ENCODE results near the gene ADCY3.
"Not testable (repeated sequence)": the region's sequence is repeated elsewhere in the genome, so short reads cannot be mapped to it uniquely, and the experiment has no call there.

The ADCY3 gene

DNA sequence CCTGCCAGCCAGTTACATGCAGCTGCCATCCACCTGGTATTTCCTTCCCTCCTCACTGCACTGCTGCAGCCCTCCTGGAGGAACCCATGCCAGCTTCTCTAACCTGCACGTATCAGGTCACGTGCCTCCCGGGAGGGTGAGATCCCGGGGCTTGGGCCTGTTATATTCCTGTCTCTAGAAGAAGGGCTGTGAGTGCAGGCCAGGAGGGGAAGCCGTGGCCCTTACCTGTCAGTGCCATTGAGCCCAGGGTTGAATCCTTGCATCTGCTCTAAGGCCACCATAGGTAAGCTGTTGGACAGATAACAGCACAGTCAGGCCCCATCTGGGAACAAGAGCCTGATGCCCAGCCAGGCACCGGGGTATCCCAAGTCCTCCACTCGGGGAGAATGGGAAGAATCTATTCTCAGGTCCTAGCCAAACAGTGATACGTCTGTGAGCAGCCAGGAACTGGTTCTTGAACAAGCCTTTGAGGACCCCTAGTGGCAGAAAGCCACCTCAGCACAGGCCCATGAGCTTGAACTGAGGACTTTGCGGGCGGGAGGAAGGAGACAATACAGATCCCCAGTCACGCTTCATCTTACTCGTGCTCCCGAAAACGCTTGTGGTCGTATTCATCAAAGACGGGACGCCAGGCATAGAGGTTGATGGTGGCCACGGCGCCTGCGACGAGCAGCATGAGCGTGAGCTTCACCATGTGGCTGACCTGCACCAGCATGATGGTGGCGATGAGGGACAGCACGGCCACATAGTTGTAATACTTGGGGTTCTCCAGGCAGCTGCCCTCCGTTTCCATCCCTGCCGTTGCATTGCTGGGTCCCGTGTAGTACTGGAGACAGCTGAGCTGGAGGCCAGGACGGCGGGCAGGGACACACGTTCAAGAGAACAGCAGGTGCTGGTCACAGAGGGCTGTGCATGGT is 92.5 kb downstream of the ADCY3 start:
- peak; percentile 80 for DNase-seq

DNA sequence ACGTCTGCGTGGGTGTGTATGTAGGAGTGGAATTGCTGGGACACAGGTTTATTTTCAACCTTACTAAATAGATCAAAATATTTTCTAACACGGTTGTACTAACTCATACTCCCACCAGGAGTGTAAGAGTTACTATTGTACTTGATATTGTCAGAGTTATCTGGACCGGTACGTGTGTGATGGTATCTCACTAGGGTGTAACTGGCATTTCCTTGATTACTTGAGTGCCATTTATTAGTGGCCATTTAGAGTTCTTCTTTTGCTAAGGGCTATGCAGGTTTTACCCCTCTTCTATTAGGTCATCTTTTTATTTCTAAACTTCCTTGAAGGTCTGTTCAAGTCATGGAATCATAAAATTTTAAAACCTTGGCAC is 93.3 kb downstream of the ADCY3 start:
- DNase-seq, result no peak

DNA sequence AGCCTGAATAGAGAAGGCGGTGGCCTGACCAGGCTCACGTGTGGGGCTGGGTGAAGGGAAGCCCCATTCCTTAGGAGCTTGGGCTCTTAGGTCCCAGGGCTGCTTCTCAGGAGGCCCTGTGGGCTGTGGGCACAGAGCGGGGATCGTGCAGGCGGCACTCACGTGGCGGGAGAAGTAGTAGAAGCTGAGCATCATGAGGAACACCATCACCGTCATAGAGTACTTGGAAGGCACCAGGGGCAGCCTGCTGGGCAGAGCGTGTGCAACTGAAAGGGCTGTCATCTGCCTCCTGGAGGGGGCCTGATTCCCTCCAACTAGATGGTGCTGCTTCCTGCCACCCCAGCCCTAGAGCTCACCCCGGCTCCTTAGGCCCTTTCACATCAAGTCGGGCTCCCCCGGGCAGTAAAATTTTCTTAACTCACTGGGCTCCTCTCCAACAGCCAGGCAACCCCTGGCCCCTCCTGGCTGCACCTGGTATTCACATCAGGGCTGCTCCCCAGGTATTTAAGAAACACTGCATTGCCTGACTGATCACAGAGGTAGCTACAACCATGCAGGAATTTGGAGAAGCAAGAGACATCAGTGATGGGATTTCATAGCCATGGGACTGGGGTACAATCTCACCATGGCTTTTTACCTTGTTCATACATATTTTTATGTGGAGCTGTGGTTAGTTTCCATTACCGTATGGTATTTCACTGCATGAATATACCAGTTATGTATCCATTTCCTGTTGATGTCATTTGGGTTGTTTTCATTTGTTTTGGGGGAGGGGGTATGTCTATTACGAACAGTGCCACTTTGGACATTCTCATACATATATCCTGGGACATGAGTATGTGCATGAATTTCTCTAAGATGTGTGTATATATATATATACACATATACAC is 93.9 kb downstream of the ADCY3 start:
- no peak for DNase-seq

DNA sequence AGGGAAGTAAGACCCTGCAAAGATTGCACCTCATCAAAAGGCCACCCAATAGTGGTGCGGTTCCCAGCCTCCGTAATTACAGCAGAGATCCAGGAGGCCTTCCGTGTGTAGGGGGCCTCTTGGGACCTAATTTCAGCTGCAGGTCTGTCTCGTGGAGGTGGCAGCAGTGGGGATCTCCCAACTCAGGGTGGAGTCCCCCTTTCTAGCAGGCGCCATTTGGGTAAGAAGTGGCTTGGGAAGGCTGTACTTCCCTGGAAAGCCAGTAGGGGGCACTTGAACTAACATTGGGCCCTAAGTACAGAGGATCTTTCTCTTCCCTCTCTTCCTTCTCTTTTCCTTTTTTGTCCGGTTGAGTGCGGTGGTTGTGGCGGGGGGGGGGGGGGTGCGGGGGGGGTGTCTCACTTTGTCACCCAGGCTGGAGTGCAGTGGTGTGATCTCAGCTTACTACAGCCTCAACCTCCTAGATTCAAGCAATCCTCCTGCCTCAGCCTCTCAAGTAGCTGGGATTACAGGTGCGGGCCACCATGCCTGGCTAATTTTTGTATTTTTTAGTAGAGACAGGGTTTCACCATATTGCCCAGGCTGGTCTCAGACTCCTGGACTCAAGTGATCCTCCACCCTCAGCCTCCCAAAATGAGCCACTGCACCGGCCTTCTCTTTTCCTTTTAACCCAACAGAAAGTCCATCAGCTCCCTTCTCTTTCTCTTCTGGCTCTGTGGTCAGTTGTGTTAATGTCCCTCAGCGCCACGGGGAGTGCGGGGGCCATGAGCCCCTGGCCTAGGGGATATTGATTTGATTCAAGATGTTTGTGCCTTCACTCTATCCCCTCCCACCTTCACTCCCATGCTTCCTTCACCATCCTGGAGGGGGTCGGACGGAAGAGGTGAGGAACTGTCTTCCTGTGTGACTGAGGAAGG is 94.8 kb downstream of the ADCY3 start:
- DNase-seq, result no peak

DNA sequence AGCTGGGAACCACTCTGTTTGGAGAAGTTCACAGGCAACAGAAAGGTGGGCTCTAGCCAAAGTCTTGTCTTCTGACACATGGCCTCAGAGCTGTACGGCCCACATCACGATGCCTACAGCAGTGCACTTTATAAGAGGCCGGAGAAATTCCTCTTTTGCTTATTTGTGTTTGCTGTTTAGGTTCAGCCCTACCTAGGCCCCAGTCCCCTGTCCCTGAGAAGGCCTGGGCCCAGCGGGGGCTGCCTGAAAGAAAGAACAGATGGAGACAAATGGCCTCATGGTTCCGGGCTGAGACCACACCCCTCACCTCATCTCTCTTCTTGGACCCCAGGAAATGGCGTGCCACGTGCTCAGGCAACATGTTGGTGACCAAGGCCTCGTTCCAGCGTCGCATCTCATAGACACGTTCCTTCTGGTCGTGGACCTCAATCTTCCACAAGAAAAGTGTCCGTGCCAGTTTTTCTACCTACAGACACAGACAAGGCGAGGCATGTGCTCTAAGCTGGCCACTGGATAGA is 95.9 kb downstream of the ADCY3 start:
- DNase-seq, result no peak

DNA sequence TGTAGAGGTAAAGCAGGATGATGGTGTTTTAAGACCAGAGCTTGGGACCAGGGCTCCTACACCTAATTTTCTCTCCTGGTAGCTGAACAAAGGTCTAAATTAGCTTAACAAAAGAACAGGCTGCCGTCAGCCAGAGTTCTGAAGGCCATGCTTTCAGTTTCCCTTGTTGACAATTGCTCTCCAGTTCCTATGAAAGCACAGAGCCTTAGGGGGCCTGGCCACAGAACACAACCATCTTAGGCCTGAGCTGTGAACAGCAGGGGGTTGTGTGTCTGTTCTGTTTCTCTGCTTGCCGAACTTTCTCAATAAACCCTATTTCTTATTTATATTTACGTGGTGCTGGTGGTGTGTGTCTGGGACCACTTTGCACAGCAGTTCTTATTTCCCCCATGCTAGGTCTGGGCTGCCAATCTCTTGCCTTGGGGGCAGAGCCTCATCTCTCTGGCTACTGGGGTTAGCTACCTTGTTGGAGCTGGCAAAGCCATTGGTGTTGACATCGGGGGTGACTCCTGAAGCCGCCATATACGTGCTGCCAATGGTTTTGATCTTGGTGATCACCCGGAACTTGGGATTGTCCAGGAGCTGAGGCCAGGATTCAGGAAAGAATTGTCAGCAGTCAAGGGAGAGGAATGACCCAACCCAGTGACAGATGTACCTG is 97.9 kb downstream of the ADCY3 start:
- no peak for DNase-seq

DNA sequence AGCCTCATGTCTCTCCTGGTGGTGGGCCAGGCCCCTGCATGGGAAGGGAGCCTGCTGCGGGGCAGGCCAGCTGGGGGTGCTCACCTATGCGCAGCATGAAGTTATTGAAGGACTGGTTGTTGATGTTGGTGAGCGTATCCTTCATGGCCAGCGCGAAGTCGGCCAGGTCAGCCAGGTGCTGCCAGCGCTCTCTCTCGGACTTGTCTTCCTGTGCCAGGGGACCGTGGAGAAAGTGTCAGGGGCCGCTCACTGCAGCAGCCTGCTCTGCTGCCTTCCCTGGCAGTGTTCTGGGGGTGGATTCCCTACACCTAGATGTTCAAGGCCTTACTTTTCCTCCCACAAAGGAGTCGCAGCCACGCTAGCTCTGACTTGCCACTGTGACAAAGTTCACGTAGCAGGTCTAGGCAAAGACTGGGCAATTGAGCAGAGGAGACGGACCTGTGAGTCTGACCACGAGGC is 98.6 kb downstream of the ADCY3 start:
- DNase-seq, result no peak

DNA sequence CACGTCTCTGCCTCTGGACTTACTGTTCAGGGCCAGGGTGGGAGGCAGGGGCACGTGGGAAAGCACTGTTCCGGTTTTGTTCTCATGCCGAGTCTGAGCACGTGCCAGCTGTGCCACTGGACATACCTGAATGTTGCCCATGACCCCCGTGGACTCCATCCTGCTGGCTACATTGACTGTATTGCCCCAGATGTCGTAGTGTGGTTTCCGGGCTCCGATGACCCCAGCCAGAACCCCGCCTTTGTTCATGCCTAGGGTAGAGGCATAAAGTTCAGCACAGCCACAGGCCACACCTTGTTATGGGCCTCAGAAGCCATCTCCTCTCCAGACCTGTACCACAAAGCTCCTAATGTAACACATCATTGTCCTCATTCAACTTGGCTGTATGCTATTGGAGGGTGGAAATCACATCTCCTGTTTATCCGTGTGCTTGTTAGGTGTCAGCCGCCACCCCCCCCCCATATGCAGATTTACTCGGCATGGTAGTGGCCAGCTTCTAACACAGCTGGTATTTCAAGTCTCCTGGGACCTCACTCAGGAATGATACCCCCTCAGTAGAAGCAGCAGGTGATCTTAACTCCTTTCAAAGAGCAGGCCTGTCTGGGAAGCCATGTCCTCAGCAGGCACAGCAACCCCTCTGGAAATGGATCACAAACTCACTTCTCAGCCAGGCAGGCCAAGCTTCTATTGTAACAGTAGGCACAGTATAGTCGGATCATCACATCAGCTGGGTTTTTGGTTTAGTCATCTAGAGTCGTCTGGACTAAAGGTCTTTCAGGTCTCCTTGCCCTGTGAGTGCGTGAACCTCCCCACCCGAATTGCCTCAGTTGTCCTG is 99.2 kb downstream of the ADCY3 start:
- DNase-seq, result no peak

DNA sequence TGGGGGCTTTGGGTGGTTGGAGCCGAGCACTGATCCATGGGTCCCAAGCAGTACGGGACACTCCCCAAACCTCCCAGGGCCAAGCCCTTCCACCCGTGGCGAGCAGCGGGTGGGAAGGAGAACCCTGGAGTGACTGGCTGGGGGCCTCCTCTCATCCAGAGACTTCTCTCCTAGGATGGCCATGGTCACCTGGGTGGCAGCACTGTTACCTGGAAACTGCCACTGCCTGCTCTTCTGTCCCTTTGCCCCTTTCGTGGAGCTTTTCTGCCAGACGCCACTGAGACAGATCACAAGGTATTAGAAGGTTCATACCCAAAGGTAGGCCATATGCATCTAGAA is 99.9 kb downstream of the ADCY3 start:
- DNase-seq, result no peak

DNA sequence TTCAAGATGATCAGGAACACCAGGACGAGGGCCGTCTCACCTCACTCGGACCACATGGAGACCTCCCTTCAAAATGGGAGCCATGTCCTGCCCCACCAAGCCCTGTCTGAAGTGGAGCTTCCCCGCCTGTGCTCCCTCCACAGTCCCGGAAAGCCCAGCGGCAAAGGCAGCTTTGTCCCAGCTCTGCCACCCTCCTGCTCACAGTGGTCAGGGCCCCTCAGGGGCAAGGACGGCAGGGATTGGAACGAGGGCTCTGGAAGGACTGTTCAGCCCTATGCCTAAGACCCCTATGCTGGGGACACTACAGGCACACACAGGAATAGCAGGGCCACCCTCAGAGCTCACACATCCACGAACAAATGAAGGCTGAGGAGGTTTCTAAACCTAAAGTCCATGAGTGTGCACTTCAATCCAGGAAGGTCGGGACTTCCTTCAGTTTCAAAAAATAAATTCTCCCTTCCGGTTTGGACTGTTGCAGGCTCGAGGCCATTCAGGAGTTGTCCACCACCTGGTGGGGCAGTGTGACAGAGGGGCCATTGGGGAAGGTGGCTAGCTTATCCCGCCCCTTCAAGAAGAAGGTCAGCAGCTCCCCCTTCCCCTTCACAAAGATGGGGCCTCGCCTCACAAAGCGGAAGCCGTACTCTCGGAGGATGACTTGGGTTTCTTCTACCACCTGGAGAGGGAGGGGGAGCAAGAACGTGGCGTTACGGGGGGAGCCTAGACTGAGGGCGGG is 100.4 kb downstream of the ADCY3 start:
- DNase-seq, result no peak

DNA sequence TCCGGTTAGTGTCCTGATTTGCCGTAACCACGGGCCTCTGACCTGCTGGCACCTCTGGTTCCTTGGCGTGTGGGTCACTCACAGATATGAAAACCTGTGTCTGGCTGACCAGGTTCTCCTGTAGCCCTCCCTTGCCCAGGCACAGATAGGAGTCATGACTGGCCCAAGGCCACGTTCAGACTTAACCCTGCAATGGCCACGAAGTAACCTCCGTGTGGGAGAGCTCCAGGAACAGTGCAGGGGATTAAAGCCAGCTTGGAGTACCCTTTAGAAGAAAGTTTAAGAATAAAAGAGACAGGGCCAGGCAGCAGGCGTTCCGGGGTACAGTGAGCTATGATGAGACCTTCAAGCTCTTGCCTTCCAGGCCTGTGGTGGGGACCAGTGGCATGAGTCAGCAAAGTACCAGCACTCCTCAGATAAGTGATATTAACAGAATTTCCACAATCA is 101.3 kb downstream of the ADCY3 start:
- no peak for DNase-seq

DNA sequence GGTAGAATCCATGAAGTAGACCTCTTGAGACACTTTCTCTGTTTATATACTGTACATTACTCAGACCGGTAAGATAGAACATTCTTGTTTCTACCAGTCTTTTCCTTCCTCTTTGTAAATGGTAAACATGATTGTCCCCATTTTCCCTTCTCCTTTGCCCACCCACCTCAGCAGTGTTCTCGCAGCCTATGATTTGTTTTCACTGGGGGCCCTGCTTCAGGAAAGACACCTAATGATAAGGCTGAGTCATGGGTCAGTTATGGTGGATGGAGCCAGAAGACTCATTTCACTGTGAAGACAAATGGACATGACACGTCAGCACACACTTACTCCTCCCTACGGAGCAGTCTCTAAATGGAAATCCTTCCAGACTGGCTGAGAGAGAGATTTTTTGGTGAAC is 103.2 kb downstream of the ADCY3 start:
- no peak for DNase-seq

DNA sequence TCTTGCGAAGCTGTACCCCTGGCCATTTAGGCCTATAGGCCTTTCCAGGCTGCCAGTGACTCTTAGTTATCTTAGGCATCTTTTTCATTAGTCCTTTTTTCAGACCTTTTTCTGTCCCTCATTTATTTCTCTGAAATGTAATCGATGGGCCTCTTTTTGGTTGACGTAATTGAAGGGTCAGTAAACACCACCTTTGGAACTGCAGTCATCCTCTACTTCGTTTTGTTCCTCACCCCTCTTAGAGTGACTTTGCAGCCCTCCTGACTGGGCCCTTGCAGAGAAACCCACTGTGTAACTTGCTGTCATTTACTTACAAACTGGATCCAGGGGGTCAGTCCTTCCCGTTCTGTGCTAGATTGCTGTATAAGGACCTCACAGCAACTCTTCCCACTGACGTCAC is 103.6 kb downstream of the ADCY3 start:
- DNase-seq, result no peak

DNA sequence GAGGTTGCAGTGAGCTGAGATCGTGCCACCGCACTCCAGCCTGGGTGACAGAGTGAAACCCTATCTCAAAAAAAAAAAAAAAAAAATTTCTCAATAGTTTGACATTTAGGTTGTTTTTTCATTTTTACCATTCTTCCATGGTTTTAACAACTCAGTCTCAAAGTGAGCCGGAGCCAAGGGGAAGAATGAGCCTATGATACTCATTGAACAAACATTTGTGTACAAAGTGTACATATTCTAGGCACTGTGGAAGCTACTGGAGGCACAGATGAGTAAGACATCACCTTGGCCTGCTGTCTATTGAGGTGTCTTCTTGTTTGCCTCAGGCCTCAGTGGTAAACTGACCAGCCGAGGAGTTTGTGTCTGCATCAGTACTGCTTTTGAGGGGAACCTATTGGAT is 104.9 kb downstream of the ADCY3 start:
- no peak for DNase-seq

DNA sequence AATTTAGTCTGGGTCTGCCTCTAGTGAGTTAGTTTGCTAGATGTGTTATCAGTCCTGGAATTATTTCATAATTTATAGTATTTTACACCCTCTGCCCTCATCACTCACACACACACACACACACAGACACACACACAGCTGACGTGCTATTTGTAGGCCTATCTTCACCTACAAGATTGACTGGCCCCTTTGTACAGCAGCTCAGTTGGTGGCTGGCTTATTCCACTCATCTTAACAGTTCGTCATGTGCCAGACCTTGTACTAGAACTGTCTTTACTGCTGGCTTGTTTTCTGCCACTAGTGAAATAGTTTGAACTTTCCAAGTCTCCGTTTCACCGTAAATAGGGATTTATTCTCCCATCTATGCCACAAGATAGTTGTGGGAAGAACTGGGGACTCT is 105.5 kb downstream of the ADCY3 start:
- no peak for DNase-seq

DNA sequence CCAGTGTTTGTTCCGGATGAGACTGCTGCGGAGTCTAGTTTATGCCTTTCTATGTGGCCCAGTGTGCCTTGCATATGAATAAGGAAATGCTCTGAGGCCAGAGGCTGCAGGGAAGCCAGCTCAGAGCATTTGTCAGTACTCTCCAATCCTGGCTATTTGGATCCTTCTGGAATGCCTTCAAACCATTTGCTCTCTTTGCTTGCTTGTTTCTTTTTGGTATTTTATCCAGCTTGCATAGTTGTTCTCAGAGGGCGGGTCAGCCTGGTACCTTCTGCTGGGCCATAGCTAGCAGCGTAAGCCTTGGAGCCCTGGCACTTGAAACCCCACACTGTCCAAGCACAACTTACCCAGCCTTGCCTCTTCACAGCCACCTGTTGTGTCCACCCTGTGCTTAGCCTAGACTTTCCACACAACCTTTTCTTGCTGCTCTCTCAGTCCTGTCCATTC is 106.3 kb downstream of the ADCY3 start:
- DNase-seq, result no peak

DNA sequence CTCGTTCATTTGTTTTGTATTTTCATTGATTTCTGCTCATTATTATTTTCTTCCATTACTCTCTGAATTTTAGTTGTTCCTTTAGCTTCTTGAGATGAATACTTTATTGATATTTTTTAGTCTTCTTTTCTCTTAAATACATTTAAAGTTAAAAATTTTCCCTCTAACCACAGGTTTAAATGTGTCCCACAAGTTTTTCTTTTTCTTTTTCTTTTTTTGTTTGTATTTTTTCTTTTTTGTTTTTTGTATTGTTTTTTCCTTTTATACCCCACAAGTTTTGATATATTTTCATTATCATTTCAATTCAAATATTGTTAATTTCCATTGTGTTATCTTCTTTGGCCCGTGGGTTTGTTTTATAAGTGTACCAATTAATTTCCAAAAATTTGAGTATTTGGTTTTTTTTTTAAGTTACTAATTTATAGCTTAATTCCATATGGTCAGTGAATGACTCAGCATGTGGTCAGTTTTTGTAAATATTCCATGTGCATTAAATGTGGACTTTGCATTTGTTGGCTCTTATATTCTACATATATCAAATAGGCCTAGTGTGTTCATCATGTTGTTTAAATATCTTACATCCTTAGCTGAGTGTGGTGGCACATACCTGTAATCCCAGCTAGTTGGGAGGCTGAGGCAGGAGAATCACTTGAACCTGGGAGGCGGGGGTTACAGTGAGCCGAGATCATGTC is 110.6 kb downstream of the ADCY3 start:
- DNase-seq, result no peak

DNA sequence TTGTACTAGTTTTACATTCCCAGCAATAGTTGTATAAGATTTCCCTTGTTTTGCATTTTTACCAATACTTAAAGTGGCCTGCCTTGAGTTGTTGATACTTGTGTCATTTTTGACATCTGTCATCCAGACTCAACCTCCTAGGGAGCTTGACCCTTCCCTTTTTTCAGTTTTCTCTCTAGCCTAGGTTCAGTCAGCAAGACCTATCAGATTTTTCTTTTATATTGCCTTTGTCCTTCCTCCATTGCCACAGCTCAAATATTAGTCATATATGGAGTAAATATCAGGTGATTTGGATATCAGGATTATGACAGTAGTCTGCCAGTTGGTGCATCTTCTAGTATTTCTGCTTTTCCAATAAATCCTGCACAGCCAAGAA is 113.4 kb downstream of the ADCY3 start:
- no peak for DNase-seq

DNA sequence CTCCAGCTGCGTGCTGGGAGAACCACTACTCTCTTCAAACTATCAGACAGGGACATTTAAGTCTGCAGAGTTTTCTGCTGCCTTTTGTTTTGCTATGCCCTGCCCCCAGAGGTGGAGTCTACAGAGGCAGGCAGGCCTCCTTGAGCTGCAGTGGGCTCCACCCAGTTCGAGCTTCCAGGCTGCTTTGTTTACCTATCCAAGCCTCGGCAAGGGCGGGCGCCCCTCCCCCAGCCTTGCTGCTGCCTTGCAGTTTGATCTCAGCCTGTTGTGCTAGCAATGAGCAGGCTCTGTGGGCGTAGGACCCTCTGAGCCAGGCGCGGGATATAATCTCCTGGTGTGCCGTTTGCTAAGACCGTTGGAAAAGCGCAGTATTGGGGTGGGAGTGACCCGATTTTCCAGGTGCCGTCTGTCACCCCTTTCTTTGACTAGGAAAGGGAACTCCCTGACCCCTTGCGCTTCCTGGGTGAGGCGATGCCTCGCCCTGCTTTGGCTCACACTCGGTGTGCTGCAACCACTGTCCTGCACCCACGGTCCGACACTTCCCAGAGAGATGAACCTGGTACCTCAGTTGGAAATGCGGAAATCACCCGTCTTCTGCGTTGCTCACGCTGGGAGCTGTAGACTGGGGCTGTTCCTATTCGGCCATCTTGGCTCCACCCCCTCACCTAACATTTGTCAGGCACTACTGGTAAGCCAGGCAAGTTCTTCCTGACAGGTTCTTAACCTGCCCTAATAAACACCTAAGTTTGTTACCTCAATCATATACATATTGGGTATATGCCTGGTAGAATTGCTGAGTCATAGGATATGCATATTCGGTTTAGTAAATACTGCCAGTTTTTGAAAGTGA is 114.0 kb downstream of the ADCY3 start:
- DNase-seq, result not testable (repeated sequence)
